Osteoblast (primary cell): Measurements from ENCODE around the gene C12orf56. TPM values are rescaled to one million over a fixed set of nuclear protein-coding genes. Genes with fewer than 3 reads are reported as not detected.
"Not testable (repeated sequence)": the region's sequence is repeated elsewhere in the genome, so short reads cannot be mapped to it uniquely, and the experiment has no call there.

Experiments used
- DNase-seq: peaks from one replicate; pipeline ENCODE4 v3.0.0; 2011; ENCODE audit warnings: low spot score, mixed read lengths; ENCODE audit not compliant: insufficient read length; ENCODE audit errors: missing footprints
- H2AFZ ChIP-seq: 2 replicates; pipeline ENCODE4 v1.6.0; 2011; ENCODE audit warnings: mild to moderate bottlenecking, low read length
- H3K27ac ChIP-seq: 2 replicates; pipeline ENCODE4 v1.5.1; 2011; ENCODE audit warnings: mild to moderate bottlenecking, low read depth, low read length, moderate library complexity
- H3K27me3 ChIP-seq: 2 replicates; pipeline ENCODE4 v1.6.0; 2012; ENCODE audit warnings: mild to moderate bottlenecking, control low read depth, inconsistent platforms, low read length, moderate library complexity; ENCODE audit not compliant: insufficient read depth
- H3K36me3 ChIP-seq: 2 replicates; pipeline ENCODE4 v1.5.1; 2011; ENCODE audit warnings: mild to moderate bottlenecking, low read length, control low read depth, moderate library complexity; ENCODE audit not compliant: insufficient read depth
- H3K4me1 ChIP-seq: 2 replicates; pipeline ENCODE4 v1.5.1; 2011; ENCODE audit warnings: mild to moderate bottlenecking, low read length, control low read depth, moderate library complexity; ENCODE audit not compliant: insufficient read depth
- H3K4me2 ChIP-seq: 2 replicates; pipeline ENCODE4 v1.6.0; 2011; ENCODE audit warnings: mild to moderate bottlenecking, low read length; ENCODE audit not compliant: insufficient read depth
- H3K4me3 ChIP-seq: fragments of 200-600 bp; sonication (generic); 3 replicates; pipeline ENCODE4 v1.5.1; 2012; ENCODE audit warnings: mild to moderate bottlenecking, low read length, inconsistent platforms; ENCODE audit not compliant: insufficient read depth
- H3K79me2 ChIP-seq: 2 replicates; pipeline ENCODE4 v1.6.0; 2012; ENCODE audit warnings: mild to moderate bottlenecking, low read length, control low read depth, inconsistent platforms; ENCODE audit not compliant: insufficient read depth
- H3K9me3 ChIP-seq: 2 replicates; pipeline ENCODE4 v1.5.1; 2011; ENCODE audit warnings: low read depth, low read length, control low read depth
- H4K20me1 ChIP-seq: 2 replicates; pipeline ENCODE4 v1.6.0; 2012; ENCODE audit warnings: mild to moderate bottlenecking, low read length, control low read depth; ENCODE audit not compliant: insufficient read depth
- CTCF ChIP-seq: IDR thresholded peaks from 2 replicates; pipeline ENCODE4 v1.5.1; 2011; ENCODE audit warnings: mild to moderate bottlenecking, low read depth, low read length, moderate library complexity; ENCODE audit errors: extremely low read depth
- total RNA-seq: library from RNA; depleted of rRNA; stranded (reverse); fragments of >200 nt; gene quantifications from 2 replicates; pipeline ENCODE4 v1.2.3, GENCODE V29; 2012

Gene C12orf56
- total RNA-seq, 1 donor = 0.36 TPM

DNA sequence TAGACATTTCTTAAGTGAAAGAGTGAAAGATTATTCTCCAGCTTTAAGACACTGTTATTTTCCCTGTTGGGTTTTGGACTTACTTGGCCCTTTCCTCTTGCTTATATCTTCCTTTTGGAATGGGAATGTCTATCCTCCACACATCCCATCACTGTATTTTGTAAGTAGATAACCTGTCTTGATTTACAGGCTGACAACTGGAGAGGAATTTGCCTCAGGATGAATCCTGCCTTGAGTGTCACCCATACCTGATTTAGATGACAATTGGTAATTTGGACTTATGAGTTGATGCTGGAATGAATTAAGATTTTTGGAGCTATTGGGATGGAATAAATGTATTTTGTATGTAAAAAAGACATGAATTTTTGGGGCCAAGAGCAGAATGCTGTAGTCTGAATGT, 94.3 kb downstream of the C12orf56 start:
- Histone ChIP-seq H3K4me3 (no peak overlapping the region), H3K4me2 (no peak overlapping the region), H2AFZ (no peak overlapping the region), H3K36me3 (no peaks in the 10 kb centered on the region), H3K79me2 (no peaks in the 10 kb centered on the region), H4K20me1 (no peaks in the 10 kb centered on the region), H3K27me3 (no peaks in the 10 kb centered on the region), H3K27ac (no peak overlapping the region), H3K4me1 (no peaks in the 10 kb centered on the region), H3K9me3 (no peaks in the 10 kb centered on the region)
- no peak for TF ChIP-seq CTCF
- no peak for DNase-seq

GRCh38 chr12:64293654-64294364, 96.7 kb downstream of the C12orf56 start:
- no peak overlapping the region for H3K4me3 ChIP-seq
- H3K27me3 ChIP-seq = no peaks in the 10 kb centered on the region
- no peak overlapping the region for H2AFZ ChIP-seq
- H3K9me3 ChIP-seq = no peaks in the 10 kb centered on the region
- no peak overlapping the region for H3K4me2 ChIP-seq
- H3K4me1 ChIP-seq = no peaks in the 10 kb centered on the region
- H3K27ac ChIP-seq = no peak overlapping the region
- no peaks in the 10 kb centered on the region for H3K36me3 ChIP-seq
- TF ChIP-seq CTCF = no peak
- no peaks in the 10 kb centered on the region for H3K79me2 ChIP-seq
- DNase-seq = no peak
- no peaks in the 10 kb centered on the region for H4K20me1 ChIP-seq

DNA sequence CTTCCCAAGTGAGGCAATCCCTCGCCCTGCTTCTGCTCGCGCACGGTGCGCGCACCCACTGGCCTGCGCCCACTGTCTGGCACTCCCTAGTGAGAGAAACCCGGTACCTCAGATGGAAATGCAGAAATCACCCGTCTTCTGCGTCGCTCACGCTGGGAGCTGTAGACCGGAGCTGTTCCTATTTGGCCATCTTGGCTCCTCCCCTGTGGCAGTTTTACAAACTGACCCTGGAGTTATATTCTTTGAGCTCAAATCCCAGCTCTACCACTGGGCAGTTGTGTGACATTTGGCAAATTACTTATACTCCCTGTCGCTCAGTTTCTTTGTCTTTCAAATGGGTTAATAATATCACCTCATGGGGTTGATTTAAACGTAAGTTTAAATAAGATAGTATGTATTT, 97.4 kb downstream of the C12orf56 start:
- H2AFZ ChIP-seq, H3K9me3 ChIP-seq, H3K4me3 ChIP-seq, H3K79me2 ChIP-seq, H3K27me3 ChIP-seq, H3K27ac ChIP-seq, H3K4me1 ChIP-seq, H3K36me3 ChIP-seq, DNase-seq, H4K20me1 ChIP-seq, H3K4me2 ChIP-seq: not testable (repeated sequence)

- H3K4me2 ChIP-seq = no peak overlapping the region
- no peaks in the 10 kb centered on the region for H3K4me1 ChIP-seq
- H3K79me2 ChIP-seq = no peaks in the 10 kb centered on the region
- no peaks in the 10 kb centered on the region for H3K9me3 ChIP-seq
- no peak overlapping the region for H3K4me3 ChIP-seq
- no peak overlapping the region for H2AFZ ChIP-seq
- no peaks in the 10 kb centered on the region for H3K27me3 ChIP-seq
- H3K36me3 ChIP-seq = no peaks in the 10 kb centered on the region
- TF ChIP-seq CTCF = no peak
- H3K27ac ChIP-seq = no peak overlapping the region
- DNase-seq = no peak
- no peaks in the 10 kb centered on the region for H4K20me1 ChIP-seq
Observed at GRCh38 chr12:64286521-64286920, 104.0 kb downstream of the C12orf56 start.
